ENCODE results near the gene BMERB1.

- TF ChIP-seq POLR2AphosphoS5 (IDR thresholded peaks at IDR 0.05; ENCODE audit: low read depth, low read length), result no peak
- TF ChIP-seq TAF1 (IDR thresholded peaks at IDR 0.05; ENCODE audit: low read depth, low read length), result no peak
- no peak for TF ChIP-seq POLR2A (IDR thresholded peaks at IDR 0.05; ENCODE audit: low read depth, low read length)
- TF ChIP-seq SPI1 (IDR thresholded peaks at IDR 0.05; ENCODE audit: low read depth, low read length), result no peak
- no peak for TF ChIP-seq PAX5 (IDR thresholded peaks at IDR 0.05; ENCODE audit: insufficient read depth, low read length, severe bottlenecking)
Observed at GRCh38 chr16:15609286-15609649, 174.9 kb downstream of the BMERB1 start.

Data from GM12891 (cell line).